Nephron (organoid): Measurements from ENCODE around the gene DPP6.

Experiments
- H3K27ac Mint-ChIP-seq, 3 experiments: 2 replicates each; pipeline ENCODE4 v1.8.0; 2020; ENCODE audit warnings: mixed read lengths in 3 of 3, mild to moderate bottlenecking in 2 of 3, moderate library complexity in 1 of 3
- H3K27me3 Mint-ChIP-seq: 2 replicates; pipeline ENCODE4 v1.8.0; 2021; ENCODE audit warnings: low read depth, mild to moderate bottlenecking, moderate library complexity, mixed read lengths
- H3K36me3 Mint-ChIP-seq: 2 replicates; pipeline ENCODE4 v1.8.0; 2020; ENCODE audit warnings: low read depth, mixed read lengths
- H3K4me1 Mint-ChIP-seq: 2 replicates; pipeline ENCODE4 v1.8.0; 2020; ENCODE audit warnings: mixed read lengths
- H3K4me3 Mint-ChIP-seq, 3 experiments: 2 replicates each; pipeline ENCODE4 v1.8.0; 2020; ENCODE audit warnings: mild to moderate bottlenecking in 3 of 3, mixed read lengths in 3 of 3, moderate library complexity in 2 of 3
- H3K9me3 Mint-ChIP-seq: 2 replicates; pipeline ENCODE4 v1.8.0; 2020; ENCODE audit warnings: mixed read lengths
- TF ChIP-seq, protein P1 (sequence below), 3 experiments: fragments of 200-600 bp; sonication (generic); IDR thresholded peaks; one replicate each; pipeline ENCODE4 v1.5.0; 2021; ENCODE audit warnings: antibody characterized with exemption in 3 of 3; ENCODE audit not compliant: unreplicated experiment in 3 of 3

Gene DPP6

DNA sequence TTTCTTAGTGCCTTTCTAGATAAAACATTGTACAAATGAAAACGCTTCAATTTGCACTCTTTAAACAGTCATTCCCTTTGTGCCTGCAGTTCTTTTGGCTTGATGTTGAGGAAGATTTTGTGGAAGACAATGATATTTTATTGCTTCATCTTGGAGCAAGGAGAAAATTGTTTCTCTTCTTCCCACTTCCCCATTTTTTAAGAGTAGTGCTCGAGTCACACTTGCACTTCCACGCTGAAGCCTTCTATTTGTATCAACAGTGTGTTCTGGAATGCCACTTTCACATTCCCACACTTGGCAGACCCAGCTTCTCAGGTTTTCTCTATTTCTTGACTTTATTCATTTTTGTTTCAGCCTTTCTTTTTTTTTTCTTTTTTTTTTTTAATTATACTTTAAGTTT lies 581.4 kb downstream of the DPP6 start:
- TF ChIP-seq, protein P1, sequence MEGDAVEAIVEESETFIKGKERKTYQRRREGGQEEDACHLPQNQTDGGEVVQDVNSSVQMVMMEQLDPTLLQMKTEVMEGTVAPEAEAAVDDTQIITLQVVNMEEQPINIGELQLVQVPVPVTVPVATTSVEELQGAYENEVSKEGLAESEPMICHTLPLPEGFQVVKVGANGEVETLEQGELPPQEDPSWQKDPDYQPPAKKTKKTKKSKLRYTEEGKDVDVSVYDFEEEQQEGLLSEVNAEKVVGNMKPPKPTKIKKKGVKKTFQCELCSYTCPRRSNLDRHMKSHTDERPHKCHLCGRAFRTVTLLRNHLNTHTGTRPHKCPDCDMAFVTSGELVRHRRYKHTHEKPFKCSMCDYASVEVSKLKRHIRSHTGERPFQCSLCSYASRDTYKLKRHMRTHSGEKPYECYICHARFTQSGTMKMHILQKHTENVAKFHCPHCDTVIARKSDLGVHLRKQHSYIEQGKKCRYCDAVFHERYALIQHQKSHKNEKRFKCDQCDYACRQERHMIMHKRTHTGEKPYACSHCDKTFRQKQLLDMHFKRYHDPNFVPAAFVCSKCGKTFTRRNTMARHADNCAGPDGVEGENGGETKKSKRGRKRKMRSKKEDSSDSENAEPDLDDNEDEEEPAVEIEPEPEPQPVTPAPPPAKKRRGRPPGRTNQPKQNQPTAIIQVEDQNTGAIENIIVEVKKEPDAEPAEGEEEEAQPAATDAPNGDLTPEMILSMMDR (IDR thresholded peaks at IDR 0.05; ENCODE audit: unreplicated experiment in 3 of 3), result no peak
- H3K27ac Mint-ChIP-seq, result no peak overlapping the region
- no peaks in the 10 kb centered on the region for H3K36me3 Mint-ChIP-seq
- H3K27me3 Mint-ChIP-seq, result peaks cover 3% of the 10 kb centered on the region
- peaks cover 20% of the 10 kb centered on the region for H3K4me1 Mint-ChIP-seq
- peaks cover 6% of the 10 kb centered on the region for H3K9me3 Mint-ChIP-seq
- H3K4me3 Mint-ChIP-seq, result no peak overlapping the region

DNA sequence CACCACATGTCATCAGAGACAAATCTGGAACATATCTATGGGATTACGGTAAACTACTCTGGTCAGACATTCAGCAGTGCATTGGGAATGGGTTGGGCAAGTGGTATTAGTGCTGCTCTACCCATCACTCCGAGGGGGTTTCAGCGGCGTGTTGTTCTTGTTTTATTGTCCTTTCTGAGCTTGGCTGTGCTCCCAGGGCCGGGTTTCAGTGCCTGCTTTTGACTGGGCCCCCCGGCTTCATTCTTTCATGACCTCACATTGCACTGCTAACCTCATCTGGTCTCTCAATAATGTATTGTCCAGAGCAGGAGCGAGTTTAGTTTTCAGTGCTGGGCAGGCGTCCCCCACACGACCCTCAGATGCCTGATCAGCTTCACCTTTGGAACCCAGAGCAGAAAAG lies 586.1 kb downstream of the DPP6 start:
- H3K36me3 Mint-ChIP-seq, result no peaks in the 10 kb centered on the region

DNA sequence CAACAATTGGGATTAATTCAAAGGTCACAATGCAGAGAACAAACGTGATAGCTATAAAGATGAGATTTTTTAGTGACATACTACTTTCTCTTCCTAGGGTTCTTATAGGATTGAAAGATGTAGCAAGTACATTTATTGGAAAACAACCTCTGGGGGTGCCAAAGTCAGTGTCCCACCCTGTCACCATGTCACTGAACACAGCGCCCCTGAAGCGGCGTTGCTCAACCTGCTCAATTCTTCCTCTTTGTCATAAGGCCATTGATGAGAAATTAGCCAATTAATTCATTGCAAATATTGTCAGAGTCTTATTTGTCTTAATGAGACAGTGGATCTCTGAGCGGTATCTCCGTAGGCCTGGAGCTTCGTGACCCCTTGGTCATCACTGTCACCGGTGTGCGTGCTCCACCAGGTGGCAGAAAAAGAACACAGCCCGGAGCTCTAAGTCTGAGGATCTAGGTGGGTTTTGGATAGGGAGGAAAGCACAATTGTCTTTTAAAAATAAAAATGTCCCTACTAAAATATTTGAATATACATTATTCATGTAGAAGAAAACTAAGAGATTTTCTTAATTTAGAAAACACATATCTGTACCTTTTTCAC lies 588.2 kb downstream of the DPP6 start:
- Mint-ChIP-seq H3K36me3 (no peaks in the 10 kb centered on the region), H3K27me3 (peaks cover 9% of the 10 kb centered on the region)

More for the DNA sequence above, 586.1 kb downstream of the DPP6 start:
- Mint-ChIP-seq H3K4me3 (no peak overlapping the region), H3K9me3 (peaks cover 6% of the 10 kb centered on the region), H3K27me3 (peaks cover 3% of the 10 kb centered on the region), H3K4me1 (no peaks in the 10 kb centered on the region), H3K27ac (no peak overlapping the region)
- TF ChIP-seq, protein P1 (IDR thresholded peaks at IDR 0.05; ENCODE audit: unreplicated experiment in 3 of 3), result no peak

DNA sequence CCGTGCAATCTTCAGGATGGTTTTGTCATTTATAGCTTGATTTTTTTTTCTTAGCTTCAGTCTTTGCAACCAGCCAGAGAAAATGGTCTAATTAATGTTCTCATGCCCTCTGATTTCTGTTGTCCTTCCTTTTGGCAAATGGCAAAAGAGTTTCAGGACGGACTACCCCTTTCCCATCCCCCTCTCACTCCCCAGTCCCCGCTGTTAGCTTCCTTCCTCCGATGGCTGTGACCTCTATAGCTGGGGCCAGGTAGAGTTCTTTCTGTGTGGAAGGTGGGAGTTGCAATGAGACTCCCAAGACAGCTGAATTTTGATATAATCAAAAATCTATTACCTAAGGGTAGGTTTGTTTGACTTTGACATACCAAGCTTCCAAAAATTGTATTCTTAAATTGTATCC lies 588.7 kb downstream of the DPP6 start:
- H3K27me3 Mint-ChIP-seq, result peaks cover 9% of the 10 kb centered on the region
- H3K36me3 Mint-ChIP-seq, result no peaks in the 10 kb centered on the region
- H3K9me3 Mint-ChIP-seq, result peaks cover 5% of the 10 kb centered on the region
- H3K4me3 Mint-ChIP-seq, result no peak overlapping the region
- H3K27ac Mint-ChIP-seq, result no peak overlapping the region
- H3K4me1 Mint-ChIP-seq, result no peaks in the 10 kb centered on the region
- TF ChIP-seq, protein P1 (IDR thresholded peaks at IDR 0.05; ENCODE audit: unreplicated experiment in 3 of 3), result no peak

More for the DNA sequence above, 588.2 kb downstream of the DPP6 start:
- peaks cover 6% of the 10 kb centered on the region for H3K9me3 Mint-ChIP-seq
- peak overlapping the region in 1 of 3 experiments; percentile 56 for H3K27ac Mint-ChIP-seq
- no peaks in the 10 kb centered on the region for H3K4me1 Mint-ChIP-seq
- TF ChIP-seq, protein P1 (IDR thresholded peaks at IDR 0.05; ENCODE audit: unreplicated experiment in 3 of 3), result peak in 2 of 3 experiments; percentile 12 to 33
- H3K4me3 Mint-ChIP-seq, result no peak overlapping the region

DNA sequence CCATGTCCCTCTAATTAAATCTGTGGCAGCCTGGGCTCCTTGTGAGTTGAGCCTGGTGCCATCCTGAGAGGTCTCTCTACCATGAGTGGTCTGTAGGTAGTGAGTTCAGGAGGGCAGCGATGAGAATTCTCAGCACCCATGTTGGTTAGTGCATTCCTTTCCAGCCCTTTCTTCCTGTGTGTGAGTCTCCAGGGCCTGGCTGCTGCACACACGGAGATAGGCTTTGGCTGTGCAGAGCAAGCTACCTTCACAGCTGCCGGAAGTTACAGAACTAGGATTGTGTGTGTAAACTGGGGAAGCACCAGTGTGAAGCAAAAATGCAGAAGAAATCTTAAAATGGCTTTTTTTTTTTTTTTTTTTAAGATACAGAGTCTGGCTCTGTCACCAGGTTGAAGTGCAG lies 592.2 kb downstream of the DPP6 start:
- H3K27me3 Mint-ChIP-seq, result peaks cover 9% of the 10 kb centered on the region
- no peaks in the 10 kb centered on the region for H3K4me1 Mint-ChIP-seq
- no peak overlapping the region for H3K4me3 Mint-ChIP-seq
- H3K36me3 Mint-ChIP-seq, result no peaks in the 10 kb centered on the region
- TF ChIP-seq, protein P1 (IDR thresholded peaks at IDR 0.05; ENCODE audit: unreplicated experiment in 3 of 3), result no peak
- no peak overlapping the region for H3K27ac Mint-ChIP-seq
- peaks cover 4% of the 10 kb centered on the region for H3K9me3 Mint-ChIP-seq
